Stimulated activated CD8-positive, alpha-beta memory T cell treated with anti-CD3 and anti-CD28 coated beads, Interleukin-15, amount 100 ng/mL, for 24 hours (primary cell): ENCODE measurements around the gene C18orf32.
"Not testable (repeated sequence)": the region's sequence is repeated elsewhere in the genome, so short reads cannot be mapped to it uniquely, and the experiment has no call there.

ENCODE experiments used
- DNase-seq: peaks from one replicate; pipeline ENCODE4 v3.0.0-alpha.2; 2020; ENCODE audit warnings: low read depth

The C18orf32 gene

DNA sequence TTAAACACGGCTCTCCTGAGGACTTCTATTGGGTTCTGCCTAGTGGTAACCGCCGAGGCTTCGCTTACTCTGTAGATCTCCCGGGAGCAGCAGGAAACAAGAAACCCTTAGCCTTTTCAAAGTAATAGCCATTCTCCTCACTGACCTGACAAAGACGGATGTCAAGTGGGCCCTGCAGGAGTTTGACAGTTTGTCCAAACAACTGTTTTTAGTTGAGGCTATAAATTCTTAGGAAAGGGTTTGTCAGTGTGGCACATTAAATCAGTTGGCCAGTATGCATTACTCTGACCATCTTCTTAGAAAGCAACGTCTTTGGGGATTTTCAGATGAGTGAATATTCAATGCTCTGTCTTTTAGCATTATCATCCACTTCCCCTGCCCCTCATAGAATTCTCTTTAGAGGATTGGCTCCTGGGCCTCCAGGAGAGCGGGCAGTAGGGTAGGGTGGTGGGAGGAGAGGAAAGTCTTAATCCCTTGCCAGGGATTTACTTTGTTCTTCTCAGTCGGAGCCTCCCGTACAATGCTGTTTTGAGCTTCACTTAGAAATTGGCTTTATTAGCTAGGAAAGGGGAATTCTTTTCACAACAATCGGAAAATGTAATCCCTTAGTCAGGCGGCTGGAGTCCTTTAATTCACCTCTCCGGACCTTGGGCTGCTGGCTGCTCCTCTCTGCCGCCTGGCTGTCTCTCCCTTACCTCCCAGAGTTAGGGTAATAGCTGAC lies 13.3 kb upstream of the C18orf32 start:
- no peak for DNase-seq

DNA sequence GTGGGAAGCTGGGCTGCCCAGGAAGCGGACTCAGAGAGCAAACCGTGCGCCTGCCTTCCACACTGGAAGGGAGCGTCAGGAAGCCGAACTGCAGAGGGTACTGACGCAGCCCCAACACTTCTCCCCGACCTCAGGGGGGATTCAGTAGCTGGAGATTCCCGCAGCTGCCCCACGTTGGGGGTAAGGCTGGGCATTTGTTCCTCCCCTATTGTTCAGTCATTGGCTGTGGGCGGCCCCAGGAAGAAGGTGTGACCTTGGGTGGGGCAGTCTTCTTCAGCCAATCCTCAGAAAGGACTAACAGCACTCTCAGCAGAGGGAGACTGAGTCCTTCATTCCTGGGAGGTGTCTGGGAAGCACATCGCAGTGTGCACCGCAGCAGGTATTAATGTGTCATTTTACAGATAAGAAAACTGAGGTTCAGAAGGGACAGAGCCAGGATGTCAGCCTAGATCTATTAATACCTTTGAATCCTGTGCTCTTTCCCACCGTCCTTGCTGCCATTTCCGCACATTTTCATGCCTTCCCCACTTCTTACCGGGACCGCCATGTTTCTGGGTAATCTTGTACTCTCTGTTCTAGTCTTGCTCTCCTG lies 12.1 kb upstream of the C18orf32 start:
- DNase-seq = no peak

DNA sequence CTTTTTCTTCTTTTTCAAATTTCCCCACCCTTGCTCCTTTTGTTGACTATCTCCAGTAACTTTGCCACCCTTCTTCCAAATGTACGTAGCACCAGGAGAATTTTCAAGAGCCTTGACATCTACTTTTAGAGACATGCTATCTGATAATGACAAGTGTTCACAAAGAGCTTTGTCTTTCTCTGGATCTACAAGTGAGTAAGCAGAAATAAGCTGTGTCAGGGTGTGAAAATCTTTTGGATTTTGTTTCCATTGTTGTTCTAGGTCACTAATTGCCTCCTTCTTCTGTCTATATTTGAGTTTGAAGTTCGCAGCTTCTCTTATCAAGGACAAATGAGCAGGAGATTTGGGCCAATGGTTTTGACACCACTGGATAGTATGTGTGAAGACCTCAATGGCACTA lies 8.4 kb upstream of the C18orf32 start:
- DNase-seq = no peak

DNA sequence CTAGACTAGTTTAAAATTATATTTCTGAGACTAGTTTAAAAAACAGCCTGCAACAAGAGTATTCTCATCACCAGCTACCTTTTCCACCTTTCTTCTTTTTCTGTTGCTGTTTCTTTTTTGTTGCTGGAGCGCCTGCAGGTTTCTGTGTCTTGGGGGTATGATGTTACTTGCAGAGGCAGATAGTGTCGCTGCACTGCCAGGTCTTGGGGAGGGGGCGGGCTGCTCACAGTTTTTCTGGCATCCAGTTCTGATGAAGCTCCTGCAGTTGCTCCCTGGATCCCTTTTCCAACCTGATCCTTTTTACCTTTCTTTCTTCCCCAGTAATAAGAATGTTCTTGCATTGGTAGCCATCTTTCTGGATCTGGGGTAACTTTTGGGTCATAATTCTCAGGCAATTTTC lies 8.0 kb upstream of the C18orf32 start:
- no peak for DNase-seq

DNA sequence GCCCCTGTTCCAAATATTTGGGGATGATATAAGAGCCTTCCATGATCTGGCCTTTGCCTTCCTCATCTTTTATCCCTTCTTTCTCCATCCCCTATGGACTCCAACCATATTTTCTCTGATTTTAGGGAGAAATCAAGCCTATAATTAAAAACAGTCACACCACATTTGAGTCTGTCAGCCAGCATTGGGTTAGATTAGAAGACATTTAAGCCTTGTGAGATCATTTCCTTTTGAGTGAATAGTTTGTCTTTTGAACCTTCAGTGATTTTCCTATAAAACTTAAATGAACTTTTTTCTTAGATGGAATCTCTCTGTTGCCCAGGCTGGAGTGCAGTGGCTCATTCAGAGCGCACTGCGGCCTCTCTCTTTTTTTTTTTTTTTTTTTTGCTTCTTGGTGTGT lies 7.6 kb upstream of the C18orf32 start:
- DNase-seq = no peak

DNA sequence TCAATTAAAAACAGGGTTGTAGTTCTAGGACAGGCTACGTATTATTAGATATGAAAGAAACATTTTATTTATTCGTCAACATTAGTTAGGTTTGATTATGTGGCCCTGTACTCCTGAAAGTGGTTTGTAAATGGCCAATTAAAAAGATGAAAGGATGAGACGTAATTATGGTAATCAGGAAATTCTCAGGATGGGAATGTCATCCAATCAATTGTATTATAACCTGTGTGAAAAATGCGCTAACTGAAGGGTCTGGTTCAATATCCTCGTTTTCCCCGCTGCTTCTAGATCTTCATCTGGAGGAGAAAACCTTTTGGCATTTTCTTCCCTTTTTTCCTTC lies 5.6 kb upstream of the C18orf32 start:
- DNase-seq = no peak

DNA sequence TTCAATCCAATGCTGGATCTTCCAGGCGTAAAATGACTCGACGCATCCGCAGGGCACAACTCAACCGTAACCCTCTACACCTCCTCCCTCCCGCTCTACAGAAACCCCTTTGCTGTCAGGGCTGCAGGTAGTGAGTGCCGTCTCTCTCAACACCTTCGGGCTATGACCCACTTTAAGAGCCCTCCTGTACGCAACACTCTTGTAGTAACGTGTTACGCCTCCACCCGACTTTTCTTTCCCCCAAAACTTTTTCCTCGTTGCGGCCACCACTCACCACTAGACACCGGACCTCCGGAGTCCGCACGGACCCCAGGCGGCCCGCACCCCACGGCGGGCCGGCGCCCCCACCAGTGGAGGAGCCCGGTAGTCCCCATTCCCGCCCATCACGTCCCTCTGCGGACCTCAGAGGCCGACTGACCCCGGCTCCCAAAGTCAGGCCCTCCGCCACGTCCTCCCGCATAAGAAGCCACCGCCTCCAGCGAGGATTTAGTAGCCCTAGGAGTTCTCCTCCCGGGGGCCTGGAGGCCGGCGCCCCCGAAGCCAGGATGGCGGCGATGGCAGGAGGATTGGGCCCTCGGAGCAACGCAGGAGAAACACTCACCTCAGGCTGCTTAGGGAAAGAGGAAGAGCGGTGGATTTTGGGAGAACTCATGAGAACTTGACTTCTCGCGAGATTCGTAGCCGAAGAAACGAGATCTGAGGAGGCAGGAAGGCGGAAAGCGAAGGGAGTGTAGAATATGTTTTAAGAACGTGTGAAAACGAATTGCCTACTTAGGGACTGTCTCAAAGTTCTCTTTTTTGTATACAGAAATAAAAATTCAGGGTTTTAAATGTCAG lies 5.0 kb upstream of the C18orf32 start, which contains the start of gene RPL17:
TSS of gene RPL17 (minus strand) at position 609 of the 837 bp plus-strand sequence.
- peak; percentile 31 for DNase-seq

DNA sequence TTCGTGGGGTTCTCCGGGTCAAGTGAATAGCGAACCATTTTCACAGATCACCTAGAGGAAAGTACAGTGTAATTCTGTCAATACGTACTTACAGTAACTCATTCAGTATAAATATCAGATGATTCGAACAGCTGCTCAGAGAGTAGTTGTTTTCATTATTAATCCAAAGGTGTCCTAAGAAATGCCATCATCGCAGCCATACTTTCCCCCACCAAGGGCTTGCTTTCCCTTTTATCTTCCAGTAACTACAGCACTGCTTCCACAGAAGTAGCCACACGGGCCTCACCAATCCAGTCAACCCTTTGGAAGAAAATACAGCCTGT lies 4.5 kb upstream of the C18orf32 start:
- DNase-seq = no peak

DNA sequence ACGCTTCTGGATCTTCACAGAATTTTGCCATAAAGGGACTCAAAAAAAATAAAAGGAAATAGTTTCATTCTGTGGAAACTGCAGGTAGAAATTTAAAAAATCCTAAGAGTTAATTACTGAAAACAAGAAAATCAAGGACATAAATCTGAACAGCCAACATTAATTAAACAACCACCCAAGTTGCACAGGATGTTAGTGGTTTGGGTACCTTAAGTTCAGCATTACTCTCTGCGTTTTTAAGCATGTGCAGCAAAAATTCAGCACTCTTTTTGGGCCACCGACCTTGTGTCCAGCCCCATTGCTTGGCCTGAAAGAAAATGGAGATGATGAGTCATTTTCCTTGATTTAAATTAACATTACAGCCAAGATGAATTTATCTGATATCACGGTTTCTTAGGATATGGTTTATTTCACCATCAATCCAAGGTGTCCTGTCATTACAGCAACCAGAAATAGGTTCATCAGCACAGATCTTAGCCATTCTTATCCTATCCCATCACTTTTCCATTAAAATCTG lies 3.3 kb upstream of the C18orf32 start:
- no peak for DNase-seq

DNA sequence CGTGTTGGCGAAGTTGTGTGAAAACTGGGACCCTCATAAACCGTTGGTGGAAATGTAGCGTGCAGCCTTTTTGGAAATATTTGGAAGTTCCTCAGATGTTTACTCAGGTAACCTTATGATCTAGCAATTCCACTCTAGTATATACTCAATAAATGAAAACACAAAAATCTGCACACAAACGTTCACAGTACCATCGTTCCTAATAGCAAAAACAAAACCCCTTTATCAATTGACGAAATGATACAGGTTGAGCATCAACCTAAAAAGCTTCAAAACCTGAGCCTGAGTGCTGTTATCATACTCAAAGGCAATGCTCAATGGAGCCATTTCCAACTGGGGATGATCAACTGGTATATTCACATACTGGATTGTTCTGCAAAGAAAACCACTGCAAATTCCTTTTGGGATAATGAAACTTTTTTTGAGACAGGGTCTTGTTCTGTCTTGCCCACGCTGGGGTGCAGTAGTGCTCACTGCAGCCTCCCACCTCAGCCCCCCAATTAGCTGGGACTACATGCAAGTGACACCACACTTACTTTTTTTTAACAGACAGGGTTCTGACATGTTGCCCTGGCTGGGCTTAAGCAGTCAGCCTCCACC lies 777 bp upstream of the C18orf32 start:
- DNase-seq = no peak

DNA sequence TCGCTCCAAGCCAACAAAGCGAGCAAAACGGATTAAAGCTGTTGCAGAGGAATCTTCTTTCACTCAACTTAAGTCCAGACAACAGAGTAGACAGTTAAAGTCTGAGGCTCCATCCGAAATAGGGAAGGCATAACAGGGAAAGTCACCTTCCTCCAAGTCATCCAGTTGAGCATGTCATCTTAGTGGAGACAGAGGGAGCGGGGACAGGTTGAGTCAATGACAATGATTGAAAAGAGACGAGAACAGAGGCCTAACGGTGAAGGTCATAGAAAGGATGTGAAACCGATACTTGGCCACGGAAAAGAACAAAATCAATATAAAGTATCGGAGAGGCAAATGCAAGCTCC lies 455 bp downstream of the C18orf32 start:
- DNase-seq = no peak

DNA sequence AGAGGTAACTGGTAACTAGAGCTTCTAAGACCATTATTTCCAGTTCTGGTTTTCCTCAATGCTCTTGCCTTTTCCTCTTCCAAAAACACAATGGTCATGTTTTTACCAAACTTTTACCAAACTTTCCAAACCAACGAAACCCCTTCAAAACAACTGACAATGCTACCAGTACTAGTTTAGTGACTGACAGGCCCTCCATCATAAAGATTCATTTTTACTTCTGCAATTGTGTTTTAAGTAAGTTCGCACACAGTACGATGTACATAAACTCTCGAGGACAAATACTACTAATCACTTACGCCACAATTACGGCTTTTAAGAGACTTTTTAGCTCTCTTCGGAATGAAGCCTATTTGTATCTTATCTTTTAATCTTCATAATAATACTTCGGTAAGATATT lies 900 bp downstream of the C18orf32 start:
- DNase-seq = no peak

DNA sequence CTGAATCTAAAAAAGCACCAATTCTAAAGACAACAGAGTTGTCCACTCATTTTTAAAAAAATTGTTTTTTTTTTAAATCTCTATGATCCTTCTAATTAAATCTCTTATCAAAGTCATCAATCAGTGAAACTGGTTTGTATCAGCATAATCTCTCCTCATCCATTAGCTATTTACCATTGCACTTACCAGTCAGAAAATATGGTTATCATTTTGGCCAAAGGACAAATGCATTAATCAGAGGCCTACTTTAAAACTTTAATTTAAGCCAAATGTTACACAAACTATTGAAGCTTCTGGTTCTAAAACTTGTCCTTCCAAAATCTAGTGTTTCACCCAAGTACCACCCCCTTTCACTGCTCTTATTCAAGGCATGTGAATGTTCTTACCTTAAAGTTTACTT lies 3.8 kb downstream of the C18orf32 start:
- DNase-seq = no peak

DNA sequence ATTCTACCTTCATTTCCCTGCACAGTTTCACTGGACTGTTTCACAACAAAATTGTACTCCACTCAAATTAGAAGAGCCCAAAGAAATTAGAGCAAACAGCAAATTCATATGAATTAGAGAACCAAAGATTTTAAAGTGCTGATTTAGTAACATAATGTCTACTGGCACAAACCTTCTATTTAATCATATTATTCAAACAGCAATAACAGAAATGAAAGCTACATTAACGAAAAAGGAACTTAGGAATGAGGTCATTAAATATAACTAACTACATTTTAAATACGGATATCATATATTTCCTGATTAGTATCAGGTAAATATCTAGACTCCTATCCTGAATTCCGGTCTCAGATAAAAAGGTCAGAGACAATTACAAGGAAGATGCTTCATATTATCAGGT lies 5.1 kb downstream of the C18orf32 start:
- no peak for DNase-seq

DNA sequence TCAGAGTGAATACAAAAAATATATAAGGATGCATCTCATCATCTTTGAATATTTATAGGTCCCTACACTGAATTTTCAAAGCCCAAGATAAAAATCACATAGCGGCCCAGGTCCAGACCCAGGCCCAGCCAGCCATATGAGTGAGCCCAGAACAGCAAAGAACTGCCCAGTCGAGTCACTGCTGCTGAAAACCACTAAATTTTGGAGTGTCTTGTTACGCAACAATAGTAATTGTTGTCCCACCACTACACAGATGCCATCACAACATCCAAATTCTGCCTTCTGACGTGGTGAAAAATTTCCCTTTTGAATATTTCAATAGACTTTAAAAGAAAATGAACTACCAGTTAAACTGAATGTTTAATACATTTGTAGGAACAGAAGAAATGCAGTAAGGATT lies 5.7 kb downstream of the C18orf32 start:
- DNase-seq = no peak

DNA sequence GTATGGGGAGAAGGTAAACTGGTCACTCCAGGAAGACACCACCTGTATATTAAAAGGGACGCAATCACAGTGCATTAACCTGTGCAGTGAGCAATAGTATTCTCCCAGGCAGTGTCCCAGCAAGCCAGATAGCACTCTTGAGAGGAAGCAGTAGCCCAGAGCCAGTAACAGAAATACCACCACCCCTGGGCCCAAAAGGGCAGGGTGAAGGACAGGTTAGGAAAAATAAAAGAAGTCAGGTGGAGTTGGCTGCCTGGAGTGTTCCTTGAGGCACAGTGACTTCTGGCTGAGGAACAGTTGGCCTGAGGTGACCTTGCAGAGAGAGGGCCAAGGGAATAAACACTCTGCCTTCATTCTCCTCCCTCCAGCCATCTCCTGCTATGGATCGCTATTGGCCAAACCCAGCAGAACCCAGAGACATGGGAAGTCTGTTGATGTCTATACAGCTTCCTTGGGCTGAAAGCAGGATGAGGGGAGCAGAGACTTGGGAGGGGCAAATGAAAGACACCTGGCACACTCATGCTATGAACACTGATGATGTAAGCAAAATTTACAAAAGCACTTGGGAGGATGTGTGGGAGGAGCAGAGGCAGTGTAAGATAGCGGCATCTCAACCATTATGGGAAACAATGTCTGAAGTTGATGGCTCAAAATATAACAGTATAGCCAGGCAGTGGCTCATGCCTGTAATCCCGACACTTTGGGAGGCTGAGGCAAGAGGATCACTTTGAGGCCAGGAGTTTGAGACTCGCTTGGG lies 7.5 kb downstream of the C18orf32 start:
- no peak for DNase-seq

DNA sequence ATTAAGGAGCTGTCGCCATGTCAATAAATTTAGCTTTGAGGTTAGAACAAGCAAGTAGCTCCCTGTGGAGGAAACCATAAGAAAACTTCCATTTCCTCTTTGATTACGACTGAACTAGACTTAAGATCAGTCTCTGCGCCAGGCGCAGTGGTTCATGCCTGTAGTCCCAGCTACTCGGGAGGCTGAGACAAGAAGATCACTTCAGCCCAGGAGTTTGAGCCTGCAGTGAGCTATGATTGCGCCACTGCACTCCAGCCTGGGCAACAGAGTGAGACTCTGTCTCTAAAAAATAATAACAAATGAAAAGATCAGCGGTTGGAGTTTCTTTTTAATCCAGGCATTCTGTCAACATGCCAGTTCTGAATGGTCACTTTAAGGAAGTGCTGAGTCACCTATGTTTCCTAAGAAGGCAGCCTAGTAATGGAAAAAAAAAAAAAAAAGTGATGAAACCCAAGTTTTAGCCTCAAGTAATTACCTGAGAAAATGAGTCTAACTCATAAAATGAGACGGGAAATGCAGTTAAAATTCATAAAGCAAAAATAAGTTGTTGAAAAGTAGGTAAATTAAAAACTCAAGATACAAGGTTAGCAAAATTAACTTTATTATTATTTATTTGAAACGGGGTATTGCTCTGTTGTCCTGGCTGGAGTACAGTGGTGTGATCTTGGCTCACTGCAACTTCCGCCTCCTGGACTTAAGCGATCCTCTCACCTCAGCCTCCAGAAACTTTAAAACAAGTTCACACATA lies 10.2 kb downstream of the C18orf32 start:
- no peak for DNase-seq

DNA sequence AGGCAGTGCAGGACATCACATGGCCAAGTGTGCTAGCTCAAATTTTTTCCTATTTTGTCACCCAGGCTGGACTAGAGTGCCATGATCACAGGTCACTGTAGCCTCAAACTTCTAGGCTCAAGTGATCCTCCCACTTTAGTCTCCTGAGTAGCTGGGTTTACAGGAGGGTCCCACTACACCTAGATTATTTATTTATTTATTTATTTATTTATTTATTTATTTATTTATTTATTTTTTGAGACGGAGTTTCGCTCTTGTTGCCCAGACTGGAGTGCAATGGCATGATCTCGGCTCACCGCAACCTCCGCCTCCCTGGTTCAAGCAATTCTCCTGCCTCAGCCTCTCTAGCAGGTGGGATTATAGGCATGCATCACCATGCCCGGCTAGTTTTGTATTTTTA lies 12.1 kb downstream of the C18orf32 start:
- DNase-seq = not testable (repeated sequence)

DNA sequence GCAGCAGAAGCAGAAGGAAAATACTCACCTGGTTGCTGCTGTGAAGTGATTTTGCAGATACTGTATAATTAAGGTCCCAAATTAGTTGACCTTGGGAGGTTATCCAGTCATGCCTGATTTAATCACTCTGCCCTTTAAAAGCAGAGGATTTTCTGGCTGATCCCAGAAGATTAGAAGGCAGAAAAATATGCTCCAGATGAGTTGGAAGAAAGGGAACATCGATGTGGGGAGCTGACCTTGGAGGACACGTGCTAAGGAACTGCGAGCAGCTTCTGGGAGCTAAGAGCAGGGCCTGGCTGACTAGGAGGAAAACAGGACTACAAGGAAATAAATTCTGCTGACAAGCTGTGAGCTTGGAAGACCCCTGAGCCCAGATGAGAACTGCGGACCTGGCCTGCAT lies 13.3 kb downstream of the C18orf32 start:
- no peak for DNase-seq

DNA sequence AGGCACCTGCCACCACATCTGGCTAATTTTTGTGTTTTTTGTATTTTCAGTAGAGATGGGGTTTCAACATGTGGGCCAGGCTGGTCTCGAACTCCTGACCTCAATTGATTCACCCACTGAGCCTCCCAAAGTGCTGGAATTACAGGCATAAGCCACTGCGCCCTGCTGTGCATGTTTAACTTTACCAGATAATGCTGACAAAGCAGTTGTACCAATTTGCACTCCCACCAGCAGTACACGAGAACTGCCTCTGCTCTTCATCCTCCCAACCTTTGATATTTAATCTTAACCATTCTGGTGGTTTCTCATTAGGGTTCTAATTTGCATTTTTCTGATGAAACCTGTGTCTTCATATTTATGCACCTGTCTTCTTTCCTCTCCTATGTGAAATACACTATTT lies 14.6 kb downstream of the C18orf32 start:
- DNase-seq = no peak

DNA sequence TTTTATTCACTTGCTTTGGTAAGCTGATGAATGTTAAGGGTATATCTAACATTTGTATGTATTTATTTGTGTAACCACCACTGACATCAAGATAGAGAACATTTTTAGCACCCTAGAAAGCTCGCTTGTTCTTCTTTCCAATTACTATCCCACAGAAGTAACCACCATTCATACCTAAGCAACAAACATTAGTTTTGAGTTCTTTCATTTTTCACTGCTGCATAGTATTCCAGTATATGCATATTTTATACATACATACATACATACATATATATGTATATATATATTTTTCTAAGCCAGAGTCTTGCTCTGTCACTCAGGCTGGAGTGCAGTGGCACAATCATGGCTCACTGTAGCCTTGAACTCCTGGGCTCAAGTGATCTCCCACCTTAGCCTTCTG lies 15.5 kb downstream of the C18orf32 start:
- no peak for DNase-seq
